Endothelial cell of umbilical vein (primary cell): Measurements from ENCODE around the gene LPAR6. TPM values are rescaled to one million over a fixed set of nuclear protein-coding genes. Genes with fewer than 3 reads are reported as not detected.

Experiments
- BruUV-seq: library from RNA; stranded (reverse); fragments of 400-500 nt; replicated peaks from 2 replicates; lab custom pipeline; 2021; lab: Mats Ljungman, UMichigan
- CTCF ChIA-PET: fragments of 300-600, 350-600 bp; sonication (Branson Sonifier 250); formaldehyde crosslinking; loops from one replicate; lab custom pipeline; 2021; ENCODE audit warnings: antibody characterized with exemption, inconsistent platforms; lab: Charles Lee
- POLR2A ChIA-PET: fragments of 300-600, 350-600 bp; sonication (Branson Sonifier 250); formaldehyde crosslinking; loops from one replicate; lab custom pipeline; 2021; ENCODE audit warnings: antibody characterized with exemption, inconsistent platforms; lab: Charles Lee
- DNase-seq: peaks from one replicate; pipeline ENCODE4 v3.0.0-alpha.2; 2011; ENCODE audit warnings: low read depth, low spot score
- FAIRE-seq: peaks from 2 replicates; lab custom pipeline; 2011; peaks lifted over from hg19 to GRCh38; lab: Jason Lieb, UNC
- H2AFZ ChIP-seq: 2 replicates; pipeline ENCODE4 v1.6.0; 2012; ENCODE audit warnings: low read depth, low read length, control low read depth, inconsistent platforms
- H3K27ac ChIP-seq: 2 replicates; pipeline ENCODE4 v1.5.1; 2011; ENCODE audit warnings: low read depth, mild to moderate bottlenecking, control low read depth, low read length, moderate library complexity; ENCODE audit not compliant: insufficient read depth
- H3K27me3 ChIP-seq, 2 experiments: 2 replicates each; pipeline versions ENCODE4 v1.6.0 to v1.6.1; 2011; ENCODE audit warnings: low read length in 2 of 2, mixed read lengths in 1 of 2; ENCODE audit not compliant: control insufficient read depth in 2 of 2, insufficient read depth in 2 of 2
- H3K36me3 ChIP-seq, 2 experiments: 2 replicates in 1 of 2; 3 replicates in 1 of 2; pipeline ENCODE4 v1.5.1; 2011; ENCODE audit warnings: low read length in 2 of 2, mild to moderate bottlenecking in 1 of 2, moderate library complexity in 1 of 2; ENCODE audit not compliant: control insufficient read depth in 2 of 2, insufficient read depth in 2 of 2; ENCODE audit errors: extremely low read depth in 1 of 2
- H3K4me1 ChIP-seq: 3 replicates; pipeline ENCODE4 v1.5.1; 2011; ENCODE audit warnings: mild to moderate bottlenecking, low read length; ENCODE audit not compliant: control insufficient read depth, insufficient read depth; ENCODE audit errors: extremely low read depth
- H3K4me2 ChIP-seq: 2 replicates; pipeline ENCODE4 v1.6.1; 2011; ENCODE audit warnings: low read length, control low read depth, mixed read lengths; ENCODE audit not compliant: insufficient read depth
- H3K4me3 ChIP-seq, 3 experiments: fragments of 200-600 bp in 1 of 3; sonication (generic), shearing (Covaris generic) in 1 of 3; replicated peaks in 1 of 3; 2 replicates each; pipeline ENCODE4 v1.5.1; 2011 to 2016; ENCODE audit warnings: control low read depth in 3 of 3, low read length in 3 of 3, mild to moderate bottlenecking in 2 of 3, inconsistent platforms in 1 of 3, low read depth in 1 of 3, moderate library complexity in 1 of 3; ENCODE audit not compliant: insufficient read depth in 1 of 3
- H3K79me2 ChIP-seq: 2 replicates; pipeline ENCODE4 v1.6.0; 2012; ENCODE audit warnings: low read length, inconsistent platforms; ENCODE audit not compliant: control insufficient read depth, insufficient read depth
- H3K9ac ChIP-seq: replicated peaks from 2 replicates; pipeline ENCODE3; 2011; ENCODE audit warnings: low read length, control low read depth; ENCODE audit not compliant: insufficient read depth; ENCODE audit errors: extremely low read depth
- H3K9me1 ChIP-seq: replicated peaks from 3 replicates; pipeline ENCODE4 v1.6.0; 2011; ENCODE audit warnings: mild to moderate bottlenecking, low read length; ENCODE audit not compliant: control insufficient read depth, insufficient read depth; ENCODE audit errors: extremely low read depth
- H3K9me3 ChIP-seq: replicated peaks from 2 replicates; pipeline ENCODE4 v1.5.1; 2012; ENCODE audit warnings: low read length, inconsistent platforms; ENCODE audit not compliant: control insufficient read depth, insufficient read depth
- H4K20me1 ChIP-seq: replicated peaks from 2 replicates; pipeline ENCODE3; 2011; ENCODE audit warnings: mild to moderate bottlenecking, low read length; ENCODE audit not compliant: control insufficient read depth, insufficient read depth; ENCODE audit errors: extremely low read depth
- EZH2 ChIP-seq: IDR thresholded peaks from 2 replicates; pipeline ENCODE4 v1.6.1; 2012; ENCODE audit warnings: borderline replicate concordance, low read depth, mild to moderate bottlenecking, moderate library complexity, low read length, inconsistent platforms; ENCODE audit not compliant: severe bottlenecking
- FOS ChIP-seq: IDR thresholded peaks from 2 replicates; pipeline ENCODE4 v1.6.1; 2011; ENCODE audit warnings: mild to moderate bottlenecking, low read length, moderate library complexity, borderline replicate concordance; ENCODE audit not compliant: insufficient read depth
- GATA2 ChIP-seq: IDR thresholded peaks from 2 replicates; pipeline ENCODE4 v1.7.0; 2011; ENCODE audit warnings: low read depth, mild to moderate bottlenecking, moderate library complexity, mixed read lengths, low read length; ENCODE audit not compliant: insufficient read length, insufficient read depth
- JUN ChIP-seq: IDR thresholded peaks from 2 replicates; pipeline ENCODE4 v1.6.1; 2011; ENCODE audit warnings: borderline replicate concordance, low read depth; ENCODE audit not compliant: insufficient read length, insufficient read depth
- MAX ChIP-seq: IDR thresholded peaks from 2 replicates; pipeline ENCODE4 v1.6.1; 2011; ENCODE audit not compliant: insufficient read depth, insufficient read length
- MYC ChIP-seq: IDR thresholded peaks from one replicate; pipeline ENCODE4 v1.6.1; 2011; ENCODE audit warnings: mild to moderate bottlenecking, low read depth, low read length
- POLR2A ChIP-seq: IDR thresholded peaks from 2 replicates; pipeline ENCODE4 v1.6.1; 2012; ENCODE audit warnings: low read depth, mild to moderate bottlenecking, control low read depth, low read length
- POLR2AphosphoS5 ChIP-seq: IDR thresholded peaks from 2 replicates; pipeline ENCODE4 v1.6.1; 2012; ENCODE audit warnings: low read depth, mild to moderate bottlenecking, control low read depth, low read length, moderate library complexity; ENCODE audit not compliant: insufficient read depth
- dilution Hi-C: fragments of 300-500 bp; cut with MboI; formaldehyde crosslinking; loops from one replicate; pipeline ENCODE4 v1.15.0; 2019; ENCODE audit warnings: low sequenced_read_pairs; ENCODE audit not compliant: extremely low pct_ligation_motif_present
- intact Hi-C: fragments of 100-400 bp; cut with micrococcal nuclease; formaldehyde crosslinking; loops from one replicate; pipeline ENCODE4 v1.10.0; 2022
- polyA plus RNA-seq, 4 experiments: library from polyadenylated mRNA; depleted of rRNA in 3 of 4; stranded (reverse) in 3 of 4; unstranded in 1 of 4; fragments of >200 nt; gene quantifications; 2 replicates each; pipeline versions ENCODE4 v1.2.1 to v1.2.3, GENCODE V29; 2011 to 2012; ENCODE audit warnings: missing spikeins in 1 of 4
- total RNA-seq: library from RNA; stranded (reverse); gene quantifications from 2 replicates; pipeline ENCODE4 v1.2.3, GENCODE V29; 2021
- TF ChIP-seq, protein P1 (sequence below), 2 donors: IDR thresholded peaks; 1 replicate in 1 of 2; 2 replicates in 1 of 2; pipeline ENCODE4 v1.5.1; 2011; ENCODE audit warnings: low read length in 2 of 2, mild to moderate bottlenecking in 2 of 2, moderate library complexity in 2 of 2, control low read depth in 1 of 2, inconsistent platforms in 1 of 2, low read depth in 1 of 2; ENCODE audit not compliant: insufficient read depth in 1 of 2; ENCODE audit errors: extremely low read depth in 1 of 2

LPAR6 gene
- total and polyA plus RNA-seq, 2 donors (not counting 3 experiments of a cell fraction or from before 2014, with no cell fraction given) = 14.5 to 22.9 TPM

GRCh38 chr13:48393698-48394085, 19.2 kb downstream of the LPAR6 start:
- intact Hi-C loops = no loop called here
- peaks cover 8% of the 10 kb centered on the region for H3K4me1 ChIP-seq
- ChIA-PET POLR2A (no interaction called here), CTCF (interaction anchor here (1.8 kb wide), 1 partner anchor 186 kb away, joined by 6 read pairs; no protein-coding TSS in a partner anchor)
- H3K27me3 ChIP-seq = no peaks in the 10 kb centered on the region
- no peak overlapping the region for H3K4me3 ChIP-seq
- no peak overlapping the region for H3K4me2 ChIP-seq
- H3K9me1 ChIP-seq = no peaks in the 10 kb centered on the region
- H2AFZ ChIP-seq = no peak overlapping the region
- no peak for DNase-seq
- H3K9me3 ChIP-seq = no peaks in the 10 kb centered on the region
- TF ChIP-seq MAX (no peak), POLR2A (no peak), POLR2AphosphoS5 (no peak), GATA2 (no peak)
- peaks cover 0 to 2% of the 10 kb centered on the region in 2 experiments for H3K36me3 ChIP-seq
- BruUV-seq = no TSS peak
- H3K27ac ChIP-seq = no peak overlapping the region
- dilution Hi-C loops = no loop called here
- H4K20me1 ChIP-seq = no peaks in the 10 kb centered on the region
- H3K79me2 ChIP-seq = no peaks in the 10 kb centered on the region
- FAIRE-seq = no peak
- H3K9ac ChIP-seq = no peak overlapping the region

DNA sequence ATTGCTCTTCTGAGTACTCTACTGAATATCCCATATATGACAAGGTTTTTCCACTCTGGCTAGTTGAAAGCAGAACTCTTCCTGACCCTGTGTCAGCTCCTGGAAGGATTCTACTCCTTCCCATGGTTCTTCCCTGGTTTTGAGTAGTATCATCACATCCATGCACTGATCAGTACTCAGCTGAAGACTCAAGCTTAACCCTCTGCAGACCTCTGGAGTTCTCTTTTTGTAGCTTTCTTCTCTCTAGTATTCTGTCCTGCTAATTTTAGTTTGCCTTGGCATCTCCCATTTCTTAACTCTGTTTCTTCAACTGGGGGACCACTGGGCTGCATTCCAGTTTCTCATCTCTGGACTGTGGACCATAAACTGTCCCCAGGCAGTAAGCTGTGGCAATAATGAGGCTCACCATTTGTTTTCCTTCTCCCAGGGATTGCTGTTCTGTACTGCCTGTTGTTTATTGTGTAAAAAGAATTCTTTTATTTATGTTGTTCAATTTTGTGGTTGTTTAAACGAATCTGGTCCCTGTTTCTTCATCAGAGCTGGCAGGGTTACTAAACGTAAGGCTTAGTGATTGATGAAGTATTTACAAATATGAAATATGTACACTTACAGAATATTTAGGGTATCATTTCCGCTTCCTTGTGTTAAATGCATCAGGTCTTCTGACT, 19.7 kb downstream of the LPAR6 start:
- DNase-seq (no peak), FAIRE-seq (no peak)
- no peak for TF ChIP-seq MYC
- TF ChIP-seq POLR2AphosphoS5 = no peak
- TF ChIP-seq POLR2A = no peak
- TF ChIP-seq FOS = no peak
- TF ChIP-seq, protein P1, sequence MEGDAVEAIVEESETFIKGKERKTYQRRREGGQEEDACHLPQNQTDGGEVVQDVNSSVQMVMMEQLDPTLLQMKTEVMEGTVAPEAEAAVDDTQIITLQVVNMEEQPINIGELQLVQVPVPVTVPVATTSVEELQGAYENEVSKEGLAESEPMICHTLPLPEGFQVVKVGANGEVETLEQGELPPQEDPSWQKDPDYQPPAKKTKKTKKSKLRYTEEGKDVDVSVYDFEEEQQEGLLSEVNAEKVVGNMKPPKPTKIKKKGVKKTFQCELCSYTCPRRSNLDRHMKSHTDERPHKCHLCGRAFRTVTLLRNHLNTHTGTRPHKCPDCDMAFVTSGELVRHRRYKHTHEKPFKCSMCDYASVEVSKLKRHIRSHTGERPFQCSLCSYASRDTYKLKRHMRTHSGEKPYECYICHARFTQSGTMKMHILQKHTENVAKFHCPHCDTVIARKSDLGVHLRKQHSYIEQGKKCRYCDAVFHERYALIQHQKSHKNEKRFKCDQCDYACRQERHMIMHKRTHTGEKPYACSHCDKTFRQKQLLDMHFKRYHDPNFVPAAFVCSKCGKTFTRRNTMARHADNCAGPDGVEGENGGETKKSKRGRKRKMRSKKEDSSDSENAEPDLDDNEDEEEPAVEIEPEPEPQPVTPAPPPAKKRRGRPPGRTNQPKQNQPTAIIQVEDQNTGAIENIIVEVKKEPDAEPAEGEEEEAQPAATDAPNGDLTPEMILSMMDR (IDR thresholded peaks at IDR 0.05; ENCODE audit: extremely low read depth in 1 of 2, insufficient read depth in 1 of 2, low read depth in 1 of 2, low read length in 2 of 2) = no peak
- no peak for TF ChIP-seq GATA2
- TF ChIP-seq EZH2 = no peak
- no peak for TF ChIP-seq JUN
- TF ChIP-seq MAX = no peak
- Histone ChIP-seq H3K27me3 (no peaks in the 10 kb centered on the region), H4K20me1 (no peaks in the 10 kb centered on the region), H3K27ac (no peak overlapping the region), H2AFZ (no peak overlapping the region), H3K4me2 (no peak overlapping the region), H3K79me2 (no peaks in the 10 kb centered on the region), H3K9ac (no peak overlapping the region), H3K4me3 (no peak overlapping the region), H3K4me1 (peaks cover 3% of the 10 kb centered on the region), H3K9me3 (no peaks in the 10 kb centered on the region), H3K9me1 (no peaks in the 10 kb centered on the region), H3K36me3 (peaks cover 0 to 2% of the 10 kb centered on the region in 2 experiments)
- intact Hi-C loops (no loop called here), dilution Hi-C loops (no loop called here)
- CTCF ChIA-PET = interaction anchor here (2.1 to 2.6 kb wide), 3 partner anchors 15 to 187 kb away, joined by 5 to 10 read pairs (median 5); no protein-coding TSS in a partner anchor
- POLR2A ChIA-PET = no interaction called here
- no TSS peak for BruUV-seq
